Measurements from ENCODE around the gene PRPSAP1.

DNA sequence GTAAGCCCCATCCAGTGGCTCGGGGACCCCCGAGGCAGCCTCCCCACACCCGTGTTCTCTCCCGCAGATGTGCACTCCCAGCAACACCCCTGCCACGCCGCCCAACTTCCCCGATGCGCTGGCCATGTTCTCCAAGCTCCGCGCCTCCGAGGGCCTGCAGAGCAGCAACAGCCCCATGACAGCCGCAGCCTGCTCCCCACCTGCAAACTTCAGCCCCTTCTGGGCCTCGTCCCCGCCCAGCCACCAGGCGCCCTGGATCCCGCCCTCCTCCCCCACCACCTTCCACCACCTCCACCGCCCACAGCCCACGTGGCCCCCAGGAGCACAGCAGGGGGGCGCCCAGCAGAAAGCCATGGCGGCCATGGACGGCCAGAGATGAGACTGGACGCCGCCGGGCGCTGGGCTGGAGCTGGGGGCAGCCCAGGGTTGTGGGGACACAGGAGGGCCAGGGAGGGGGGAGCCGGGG is 83.6 kb downstream of the PRPSAP1 start:
- TF ChIP-seq, protein P1, sequence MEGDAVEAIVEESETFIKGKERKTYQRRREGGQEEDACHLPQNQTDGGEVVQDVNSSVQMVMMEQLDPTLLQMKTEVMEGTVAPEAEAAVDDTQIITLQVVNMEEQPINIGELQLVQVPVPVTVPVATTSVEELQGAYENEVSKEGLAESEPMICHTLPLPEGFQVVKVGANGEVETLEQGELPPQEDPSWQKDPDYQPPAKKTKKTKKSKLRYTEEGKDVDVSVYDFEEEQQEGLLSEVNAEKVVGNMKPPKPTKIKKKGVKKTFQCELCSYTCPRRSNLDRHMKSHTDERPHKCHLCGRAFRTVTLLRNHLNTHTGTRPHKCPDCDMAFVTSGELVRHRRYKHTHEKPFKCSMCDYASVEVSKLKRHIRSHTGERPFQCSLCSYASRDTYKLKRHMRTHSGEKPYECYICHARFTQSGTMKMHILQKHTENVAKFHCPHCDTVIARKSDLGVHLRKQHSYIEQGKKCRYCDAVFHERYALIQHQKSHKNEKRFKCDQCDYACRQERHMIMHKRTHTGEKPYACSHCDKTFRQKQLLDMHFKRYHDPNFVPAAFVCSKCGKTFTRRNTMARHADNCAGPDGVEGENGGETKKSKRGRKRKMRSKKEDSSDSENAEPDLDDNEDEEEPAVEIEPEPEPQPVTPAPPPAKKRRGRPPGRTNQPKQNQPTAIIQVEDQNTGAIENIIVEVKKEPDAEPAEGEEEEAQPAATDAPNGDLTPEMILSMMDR (IDR thresholded peaks at IDR 0.05 in 4 of 5, conservative IDR thresholded peaks at IDR 0.05 in 1 of 5) = no peak
- no peak for TF ChIP-seq POLR2A (IDR thresholded peaks at IDR 0.05)
